Measurements from ENCODE around the gene HS3ST1.

DNA sequence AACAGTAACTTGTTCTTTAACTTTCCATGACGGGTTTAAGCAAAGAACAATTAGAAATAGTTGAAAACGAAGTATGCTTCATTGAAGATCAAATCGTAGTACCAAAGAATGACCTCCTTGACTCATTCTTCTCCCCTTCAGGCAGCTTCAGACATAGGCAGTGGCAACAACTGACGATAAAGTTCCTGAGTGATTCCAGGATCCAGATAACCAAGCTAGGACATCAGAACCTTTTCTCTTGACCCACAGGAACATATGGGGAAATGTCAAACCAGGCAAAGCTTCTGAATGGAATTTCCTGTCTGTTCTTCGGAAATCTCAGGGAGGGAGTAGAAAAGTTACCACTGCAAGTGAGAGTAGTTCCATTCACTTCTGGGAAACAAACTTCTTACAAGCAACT is 74.2 kb downstream of the HS3ST1 start:
- no peak for TF ChIP-seq POLR2AphosphoS5 (IDR thresholded peaks at IDR 0.05; ENCODE audit: low read depth, low read length)
- TF ChIP-seq, protein P1, sequence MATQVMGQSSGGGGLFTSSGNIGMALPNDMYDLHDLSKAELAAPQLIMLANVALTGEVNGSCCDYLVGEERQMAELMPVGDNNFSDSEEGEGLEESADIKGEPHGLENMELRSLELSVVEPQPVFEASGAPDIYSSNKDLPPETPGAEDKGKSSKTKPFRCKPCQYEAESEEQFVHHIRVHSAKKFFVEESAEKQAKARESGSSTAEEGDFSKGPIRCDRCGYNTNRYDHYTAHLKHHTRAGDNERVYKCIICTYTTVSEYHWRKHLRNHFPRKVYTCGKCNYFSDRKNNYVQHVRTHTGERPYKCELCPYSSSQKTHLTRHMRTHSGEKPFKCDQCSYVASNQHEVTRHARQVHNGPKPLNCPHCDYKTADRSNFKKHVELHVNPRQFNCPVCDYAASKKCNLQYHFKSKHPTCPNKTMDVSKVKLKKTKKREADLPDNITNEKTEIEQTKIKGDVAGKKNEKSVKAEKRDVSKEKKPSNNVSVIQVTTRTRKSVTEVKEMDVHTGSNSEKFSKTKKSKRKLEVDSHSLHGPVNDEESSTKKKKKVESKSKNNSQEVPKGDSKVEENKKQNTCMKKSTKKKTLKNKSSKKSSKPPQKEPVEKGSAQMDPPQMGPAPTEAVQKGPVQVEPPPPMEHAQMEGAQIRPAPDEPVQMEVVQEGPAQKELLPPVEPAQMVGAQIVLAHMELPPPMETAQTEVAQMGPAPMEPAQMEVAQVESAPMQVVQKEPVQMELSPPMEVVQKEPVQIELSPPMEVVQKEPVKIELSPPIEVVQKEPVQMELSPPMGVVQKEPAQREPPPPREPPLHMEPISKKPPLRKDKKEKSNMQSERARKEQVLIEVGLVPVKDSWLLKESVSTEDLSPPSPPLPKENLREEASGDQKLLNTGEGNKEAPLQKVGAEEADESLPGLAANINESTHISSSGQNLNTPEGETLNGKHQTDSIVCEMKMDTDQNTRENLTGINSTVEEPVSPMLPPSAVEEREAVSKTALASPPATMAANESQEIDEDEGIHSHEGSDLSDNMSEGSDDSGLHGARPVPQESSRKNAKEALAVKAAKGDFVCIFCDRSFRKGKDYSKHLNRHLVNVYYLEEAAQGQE (IDR thresholded peaks at IDR 0.05; ENCODE audit: insufficient read depth in 1 of 2, low read depth in 2 of 2, low read length in 2 of 2), result no peak
- no peak for TF ChIP-seq SIN3A (IDR thresholded peaks at IDR 0.05; ENCODE audit: borderline replicate concordance, insufficient read depth, low read length)
